ENCODE measurements around the gene AXIN2.

The AXIN2 gene

DNA sequence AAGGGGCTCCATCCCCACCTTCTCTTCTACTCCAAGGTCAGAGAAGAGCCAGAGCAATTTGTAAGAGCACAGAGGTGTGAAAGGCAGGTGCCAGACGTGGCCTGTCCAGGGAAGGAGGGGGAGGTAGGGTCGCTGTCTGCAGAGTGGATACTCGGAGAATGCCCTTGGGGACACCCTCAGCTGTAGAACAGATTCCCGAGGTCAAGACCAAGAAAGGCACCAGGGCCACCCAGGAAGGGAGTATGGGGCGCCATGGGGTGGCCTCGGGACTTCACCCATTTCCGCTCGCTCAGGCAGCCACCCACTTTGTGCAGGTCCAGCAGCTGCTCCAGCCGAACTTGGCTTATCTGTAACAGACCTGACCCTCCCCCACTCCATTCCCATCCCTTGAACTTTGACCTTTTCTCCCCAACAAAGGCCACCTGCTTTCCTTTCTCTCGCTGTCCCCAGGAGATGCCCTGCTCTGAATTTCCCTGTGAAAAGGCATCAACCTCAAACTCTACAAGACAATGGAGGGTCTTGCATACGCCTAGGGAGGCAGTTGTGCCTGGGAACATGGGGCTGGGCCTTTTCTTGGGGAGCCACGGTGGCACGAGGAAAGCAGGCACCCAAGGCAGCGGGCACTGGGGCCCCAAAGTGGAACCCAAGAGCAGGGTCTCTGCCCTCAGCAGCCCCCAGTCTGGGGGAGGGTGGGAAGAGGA lies 11.3 kb upstream of the AXIN2 start:
- Mint-ChIP-seq H3K27ac (peak overlapping the region in 1 of 3 experiments; percentile 48), H3K36me3 (ENCODE audit: low read depth) (no peaks in the 10 kb centered on the region), H3K9me3 (no peaks in the 10 kb centered on the region), H3K27me3 (ENCODE audit: low read depth) (peaks cover 9% of the 10 kb centered on the region), H3K4me3 (no peak overlapping the region), H3K4me1 (no peaks in the 10 kb centered on the region)
- TF ChIP-seq, protein P1, sequence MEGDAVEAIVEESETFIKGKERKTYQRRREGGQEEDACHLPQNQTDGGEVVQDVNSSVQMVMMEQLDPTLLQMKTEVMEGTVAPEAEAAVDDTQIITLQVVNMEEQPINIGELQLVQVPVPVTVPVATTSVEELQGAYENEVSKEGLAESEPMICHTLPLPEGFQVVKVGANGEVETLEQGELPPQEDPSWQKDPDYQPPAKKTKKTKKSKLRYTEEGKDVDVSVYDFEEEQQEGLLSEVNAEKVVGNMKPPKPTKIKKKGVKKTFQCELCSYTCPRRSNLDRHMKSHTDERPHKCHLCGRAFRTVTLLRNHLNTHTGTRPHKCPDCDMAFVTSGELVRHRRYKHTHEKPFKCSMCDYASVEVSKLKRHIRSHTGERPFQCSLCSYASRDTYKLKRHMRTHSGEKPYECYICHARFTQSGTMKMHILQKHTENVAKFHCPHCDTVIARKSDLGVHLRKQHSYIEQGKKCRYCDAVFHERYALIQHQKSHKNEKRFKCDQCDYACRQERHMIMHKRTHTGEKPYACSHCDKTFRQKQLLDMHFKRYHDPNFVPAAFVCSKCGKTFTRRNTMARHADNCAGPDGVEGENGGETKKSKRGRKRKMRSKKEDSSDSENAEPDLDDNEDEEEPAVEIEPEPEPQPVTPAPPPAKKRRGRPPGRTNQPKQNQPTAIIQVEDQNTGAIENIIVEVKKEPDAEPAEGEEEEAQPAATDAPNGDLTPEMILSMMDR (IDR thresholded peaks at IDR 0.05; ENCODE audit: unreplicated experiment in 3 of 3), result no peak

DNA sequence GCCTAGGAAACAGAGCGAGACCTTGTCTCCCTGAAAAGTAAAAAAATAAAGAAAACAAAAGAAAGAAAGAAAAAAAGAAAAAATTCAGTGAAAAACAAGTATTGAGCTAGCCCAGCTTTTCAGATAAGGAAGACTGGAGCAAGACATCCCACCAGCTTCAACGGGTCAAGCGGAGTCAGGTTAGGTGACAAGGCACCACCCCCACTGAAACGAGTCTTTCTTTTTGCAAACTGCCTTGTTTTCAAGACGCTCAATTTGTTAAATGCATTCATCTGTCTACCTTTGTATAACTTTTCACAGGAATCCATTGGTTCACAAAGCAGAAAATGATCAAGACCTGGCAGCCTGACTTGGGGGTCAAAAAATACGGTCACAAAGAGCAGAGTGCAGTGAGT lies 10.7 kb upstream of the AXIN2 start:
- Mint-ChIP-seq H3K36me3 (ENCODE audit: low read depth) (no peaks in the 10 kb centered on the region), H3K27me3 (ENCODE audit: low read depth) (peaks cover 7% of the 10 kb centered on the region), H3K4me3 (no peak overlapping the region), H3K9me3 (no peaks in the 10 kb centered on the region), H3K27ac (no peak overlapping the region), H3K4me1 (no peaks in the 10 kb centered on the region)
- TF ChIP-seq, protein P1 (IDR thresholded peaks at IDR 0.05; ENCODE audit: unreplicated experiment in 3 of 3), result no peak

DNA sequence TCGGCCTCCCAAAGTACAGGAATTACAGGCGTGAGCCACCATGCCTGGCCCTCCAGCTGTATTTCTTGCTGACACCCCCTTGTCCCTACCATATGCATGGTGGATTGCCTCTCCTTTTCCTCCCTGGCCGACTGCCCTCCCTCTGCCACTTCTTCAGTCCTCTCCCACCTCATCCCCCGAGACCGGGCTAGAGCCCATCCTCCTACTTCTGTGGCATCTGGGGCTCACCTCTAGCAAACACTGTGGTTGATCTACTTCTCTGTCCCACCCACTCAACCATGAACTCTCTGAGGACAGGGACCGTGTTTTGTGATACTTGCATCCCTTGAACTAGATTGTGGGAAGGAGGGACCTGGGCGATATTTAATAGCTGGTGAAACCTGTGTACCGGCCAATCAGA lies 7.5 kb upstream of the AXIN2 start:
- TF ChIP-seq, protein P1 (IDR thresholded peaks at IDR 0.05; ENCODE audit: unreplicated experiment in 3 of 3), result no peak
- Mint-ChIP-seq H3K27me3 (ENCODE audit: low read depth) (peaks cover 7% of the 10 kb centered on the region), H3K27ac (no peak overlapping the region), H3K36me3 (ENCODE audit: low read depth) (no peaks in the 10 kb centered on the region), H3K4me1 (peaks cover 7% of the 10 kb centered on the region), H3K9me3 (no peaks in the 10 kb centered on the region), H3K4me3 (no peak overlapping the region)

DNA sequence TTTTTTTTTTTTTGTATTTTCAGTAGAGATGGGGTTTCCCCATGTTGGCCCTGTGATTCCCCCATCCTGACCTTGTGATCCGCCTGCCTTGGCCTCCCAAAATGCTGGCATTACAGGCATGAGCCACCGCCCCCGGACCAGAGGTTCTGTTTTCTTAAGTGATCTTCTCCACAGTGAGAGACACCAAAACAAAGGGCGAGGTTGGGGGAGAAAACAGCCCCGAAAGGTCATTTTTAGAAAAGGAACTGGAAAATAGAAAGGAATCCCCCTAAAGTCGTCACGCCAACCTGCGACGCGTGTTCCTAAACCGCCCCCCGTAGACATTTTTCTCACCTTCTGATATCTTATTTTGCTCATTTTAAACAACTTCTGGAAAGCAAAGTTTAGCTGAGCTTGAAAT lies 6.1 kb upstream of the AXIN2 start:
- Mint-ChIP-seq H3K27ac (no peak overlapping the region), H3K4me3 (no peak overlapping the region), H3K27me3 (ENCODE audit: low read depth) (peaks cover 7% of the 10 kb centered on the region), H3K9me3 (no peaks in the 10 kb centered on the region), H3K4me1 (peaks cover 7% of the 10 kb centered on the region), H3K36me3 (ENCODE audit: low read depth) (no peaks in the 10 kb centered on the region)
- TF ChIP-seq, protein P1 (IDR thresholded peaks at IDR 0.05; ENCODE audit: unreplicated experiment in 3 of 3), result no peak

DNA sequence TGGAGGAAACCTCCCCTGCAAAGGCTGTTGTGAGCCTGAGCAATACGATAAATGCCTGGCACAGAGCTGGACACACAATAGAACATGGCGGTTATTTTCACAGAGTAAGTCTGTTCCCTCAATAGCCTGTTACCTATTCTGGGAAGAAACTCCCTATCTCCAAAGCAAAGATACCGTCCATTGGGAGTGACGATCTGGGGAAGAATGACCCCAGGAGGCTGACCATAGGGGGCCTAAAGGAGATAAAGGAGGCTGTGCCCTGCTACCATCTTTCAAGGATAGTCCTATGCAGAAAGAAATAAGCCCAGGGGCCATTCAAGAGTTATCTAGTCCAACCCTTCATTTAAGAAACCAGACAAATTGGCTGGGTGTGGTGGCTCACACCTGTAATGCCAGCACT lies 4.1 kb upstream of the AXIN2 start:
- Mint-ChIP-seq H3K27me3 (ENCODE audit: low read depth) (peaks cover 4% of the 10 kb centered on the region), H3K4me1 (peaks cover 14% of the 10 kb centered on the region), H3K36me3 (ENCODE audit: low read depth) (no peaks in the 10 kb centered on the region), H3K4me3 (no peak overlapping the region), H3K9me3 (no peaks in the 10 kb centered on the region), H3K27ac (peak overlapping the region; percentile 26 to 79 (median 72))
- TF ChIP-seq, protein P1 (IDR thresholded peaks at IDR 0.05; ENCODE audit: unreplicated experiment in 3 of 3), result no peak

DNA sequence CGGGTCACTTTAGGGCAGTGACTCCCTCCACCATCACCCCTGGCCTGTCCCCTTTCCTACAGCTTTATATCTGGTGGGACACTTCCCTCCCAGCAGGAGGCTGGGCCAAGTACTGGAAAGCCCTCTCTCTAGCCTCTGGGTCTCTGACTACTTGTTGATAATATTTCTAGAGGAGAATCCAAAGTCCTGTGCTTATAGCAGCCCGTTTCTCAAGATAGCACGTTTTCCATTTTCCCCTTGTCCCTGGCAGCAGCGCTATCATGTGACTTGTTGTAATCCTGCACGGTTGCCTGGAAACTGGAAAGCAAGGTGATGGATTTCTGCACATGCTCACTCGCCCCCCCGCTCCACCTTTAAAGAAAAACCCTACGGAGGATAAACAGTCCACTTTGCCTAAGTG lies 3.3 kb upstream of the AXIN2 start:
- no peaks in the 10 kb centered on the region for H3K36me3 Mint-ChIP-seq (ENCODE audit: low read depth)
- peaks cover 14% of the 10 kb centered on the region for H3K4me1 Mint-ChIP-seq

More for the DNA sequence above, 3.3 kb upstream of the AXIN2 start:
- H3K9me3 Mint-ChIP-seq, result no peaks in the 10 kb centered on the region
- H3K27ac Mint-ChIP-seq, result peak overlapping the region; percentile 72 to 87 (median 79)
- H3K27me3 Mint-ChIP-seq (ENCODE audit: low read depth), result peaks cover 4% of the 10 kb centered on the region
- peak overlapping the region; percentile 10 to 66 (median 57) for H3K4me3 Mint-ChIP-seq
- TF ChIP-seq, protein P1 (IDR thresholded peaks at IDR 0.05; ENCODE audit: unreplicated experiment in 3 of 3), result no peak

Data from nephron (organoid).